Hepatocyte (in vitro differentiated cells): ENCODE results near the gene RAB3GAP2. TPM values are rescaled to one million over a fixed set of nuclear protein-coding genes. Genes with fewer than 3 reads are reported as not detected.

Experiments
- DNase-seq: peaks from one replicate; pipeline ENCODE4 v3.0.0-alpha.2; 2016; ENCODE audit warnings: low spot score
- H2AFZ ChIP-seq: fragments of 200-600 bp; sonication (generic); 2 replicates; pipeline ENCODE4 v1.6.0; 2016; ENCODE audit warnings: antibody characterized with exemption, mild to moderate bottlenecking
- H3K27ac ChIP-seq: fragments of 200-600 bp; sonication (generic); 2 replicates; pipeline ENCODE4 v1.5.1; 2016; ENCODE audit warnings: mild to moderate bottlenecking
- H3K27me3 ChIP-seq: fragments of 200-600 bp; sonication (generic); 2 replicates; pipeline ENCODE4 v1.6.1; 2016
- H3K36me3 ChIP-seq: fragments of 200-600 bp; sonication (generic); replicated peaks from 2 replicates; pipeline ENCODE4 v1.5.1; 2016; ENCODE audit warnings: low read depth; ENCODE audit not compliant: insufficient read depth
- H3K4me1 ChIP-seq: fragments of 200-600 bp; sonication (generic); 2 replicates; pipeline ENCODE4 v1.5.1; 2016; ENCODE audit warnings: mild to moderate bottlenecking, moderate library complexity; ENCODE audit not compliant: insufficient read depth
- H3K4me2 ChIP-seq: fragments of 200-600 bp; sonication (generic); 2 replicates; pipeline ENCODE4 v1.6.0; 2016
- H3K4me3 ChIP-seq: fragments of 200-600 bp; sonication (generic); 2 replicates; pipeline ENCODE4 v1.5.1; 2016; ENCODE audit warnings: mild to moderate bottlenecking
- H3K79me2 ChIP-seq: fragments of 200-600 bp; sonication (generic); 2 replicates; pipeline ENCODE4 v1.6.0; 2017; ENCODE audit warnings: mild to moderate bottlenecking
- H3K9me2 ChIP-seq: fragments of 200-600 bp; sonication (generic); replicated peaks from 2 replicates; pipeline ENCODE4 v1.6.0; 2017; ENCODE audit warnings: mild to moderate bottlenecking; ENCODE audit not compliant: insufficient read depth
- H3K9me3 ChIP-seq: fragments of 200-600 bp; sonication (generic); 2 replicates; pipeline ENCODE4 v1.5.1; 2016; ENCODE audit warnings: low read depth, mild to moderate bottlenecking
- H4K20me1 ChIP-seq: fragments of 200-600 bp; sonication (generic); 2 replicates; pipeline ENCODE4 v1.6.0; 2016; ENCODE audit warnings: mild to moderate bottlenecking; ENCODE audit not compliant: insufficient read depth, poor library complexity, severe bottlenecking
- CTCF ChIP-seq: fragments of 200-600 bp; sonication (generic); IDR thresholded peaks from 2 replicates; pipeline ENCODE4 v1.5.1; 2016; ENCODE audit warnings: antibody characterized with exemption, mild to moderate bottlenecking; ENCODE audit not compliant: poor library complexity
- EZH2 ChIP-seq: fragments of 200-600 bp; sonication (generic); IDR thresholded peaks from 2 replicates; pipeline ENCODE4 v1.6.1; 2016; ENCODE audit warnings: antibody characterized with exemption, mild to moderate bottlenecking, borderline replicate concordance
- EZH2phosphoT487 ChIP-seq: fragments of 200-600 bp; sonication (generic); IDR thresholded peaks from one replicate; pipeline ENCODE4 v1.6.1; 2018; ENCODE audit warnings: antibody characterized with exemption, mild to moderate bottlenecking, low read depth, moderate library complexity; ENCODE audit not compliant: unreplicated experiment, severe bottlenecking
- WGBS: methylation state at CpG from one replicate; pipeline ENCODE4 v1.1.6; 2016; ENCODE audit warnings: low lambda C conversion rate; ENCODE audit errors: missing lambda C conversion rate; 5-methylcytosine and 5-hydroxymethylcytosine counted together
- polyA plus RNA-seq: library from polyadenylated mRNA; unstranded; fragments of >200 nt; fragmentation: Nextera tagmentation; extraction: Ambion mirVana; gene quantifications from 2 replicates; pipeline ENCODE4 v1.2.1, GENCODE V29; 2016
- total RNA-seq: library from RNA; depleted of rRNA; stranded (reverse); fragments of >200 nt; gene quantifications from 2 replicates; pipeline ENCODE4 v1.2.3, GENCODE V29; 2014

The RAB3GAP2 gene
- total and polyA plus RNA-seq, 2 experiments from 2014 or later, result 13.7 to 31.6 TPM

DNA sequence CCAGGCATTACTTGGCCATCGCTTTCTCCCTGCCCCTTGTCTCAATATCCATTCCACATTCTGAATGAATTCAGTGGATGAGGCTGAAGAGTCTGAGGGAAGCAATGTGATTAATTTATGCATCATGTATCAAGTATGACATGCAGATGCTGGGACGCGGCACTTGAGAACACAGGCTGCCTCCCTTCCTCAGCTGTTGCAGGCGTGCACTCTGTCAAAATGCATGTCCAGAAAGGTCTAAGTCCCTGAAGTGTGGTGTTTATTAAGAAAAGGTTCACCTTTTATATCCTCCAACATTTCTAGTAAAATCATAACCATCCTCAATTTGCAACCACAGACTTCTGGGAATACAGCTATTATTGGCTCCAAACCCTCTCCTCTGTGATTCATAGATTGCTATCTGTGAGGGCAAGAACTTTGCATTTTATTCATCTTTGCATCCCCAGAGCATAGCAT is 22.6 kb upstream of the RAB3GAP2 start:
- Histone ChIP-seq H3K27ac (no peak overlapping the region), H3K36me3 (no peaks in the 10 kb centered on the region), H3K27me3 (peaks cover 2% of the 10 kb centered on the region), H2AFZ (no peak overlapping the region), H4K20me1 (no peaks in the 10 kb centered on the region), H3K9me3 (no peaks in the 10 kb centered on the region), H3K4me2 (no peak overlapping the region), H3K4me1 (no peaks in the 10 kb centered on the region), H3K9me2 (no peaks in the 10 kb centered on the region), H3K79me2 (no peaks in the 10 kb centered on the region), H3K4me3 (no peak overlapping the region)
- no peak for DNase-seq
- WGBS, result 93% methylated on average over 4 of the region's 4 CpGs
- TF ChIP-seq EZH2phosphoT487, result no peak
- TF ChIP-seq EZH2, result no peak
- no peak for TF ChIP-seq CTCF

DNA sequence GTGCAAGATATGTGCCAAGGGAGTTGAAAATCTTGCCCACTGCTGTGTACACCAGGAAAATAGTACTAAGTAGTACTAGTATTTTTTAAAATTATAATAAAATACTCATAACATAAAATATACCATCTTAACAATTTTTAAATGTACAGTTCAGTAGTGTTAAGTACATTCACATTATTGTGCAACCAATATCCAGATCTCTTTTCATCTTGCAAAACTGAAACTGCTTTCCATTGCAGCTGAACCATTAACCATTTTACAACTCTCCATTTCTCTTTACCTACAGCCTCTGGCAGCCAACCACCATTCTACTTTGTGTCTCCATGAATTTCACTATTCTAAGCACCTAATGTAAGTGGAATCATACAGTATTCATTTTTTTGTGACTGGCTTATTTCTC is 19.3 kb upstream of the RAB3GAP2 start:
- no peak overlapping the region for H3K27ac ChIP-seq
- TF ChIP-seq EZH2, result no peak
- no peaks in the 10 kb centered on the region for H3K36me3 ChIP-seq
- no peaks in the 10 kb centered on the region for H3K9me2 ChIP-seq
- H2AFZ ChIP-seq, result no peak overlapping the region
- H3K4me3 ChIP-seq, result no peak overlapping the region
- no peaks in the 10 kb centered on the region for H3K79me2 ChIP-seq
- H4K20me1 ChIP-seq, result no peaks in the 10 kb centered on the region
- no peak for DNase-seq
- H3K4me2 ChIP-seq, result no peak overlapping the region
- H3K4me1 ChIP-seq, result no peaks in the 10 kb centered on the region
- H3K9me3 ChIP-seq, result no peaks in the 10 kb centered on the region
- H3K27me3 ChIP-seq, result peaks cover 2% of the 10 kb centered on the region

GRCh38 chr1:220290140-220290761 is 18.0 kb upstream of the RAB3GAP2 start:
- no peaks in the 10 kb centered on the region for H4K20me1 ChIP-seq
- H3K4me1 ChIP-seq, result no peaks in the 10 kb centered on the region
- no peak overlapping the region for H3K4me2 ChIP-seq
- H3K4me3 ChIP-seq, result no peak overlapping the region
- TF ChIP-seq EZH2, result no peak
- no peak for TF ChIP-seq CTCF
- no peak for TF ChIP-seq EZH2phosphoT487
- no peaks in the 10 kb centered on the region for H3K36me3 ChIP-seq
- peaks cover 2% of the 10 kb centered on the region for H3K27me3 ChIP-seq
- H3K9me2 ChIP-seq, result no peaks in the 10 kb centered on the region
- H3K27ac ChIP-seq, result no peak overlapping the region
- H2AFZ ChIP-seq, result no peak overlapping the region
- no peak for DNase-seq
- no peaks in the 10 kb centered on the region for H3K79me2 ChIP-seq
- H3K9me3 ChIP-seq, result no peaks in the 10 kb centered on the region
- 37% methylated on average over 4 of the region's 4 CpGs for WGBS

DNA sequence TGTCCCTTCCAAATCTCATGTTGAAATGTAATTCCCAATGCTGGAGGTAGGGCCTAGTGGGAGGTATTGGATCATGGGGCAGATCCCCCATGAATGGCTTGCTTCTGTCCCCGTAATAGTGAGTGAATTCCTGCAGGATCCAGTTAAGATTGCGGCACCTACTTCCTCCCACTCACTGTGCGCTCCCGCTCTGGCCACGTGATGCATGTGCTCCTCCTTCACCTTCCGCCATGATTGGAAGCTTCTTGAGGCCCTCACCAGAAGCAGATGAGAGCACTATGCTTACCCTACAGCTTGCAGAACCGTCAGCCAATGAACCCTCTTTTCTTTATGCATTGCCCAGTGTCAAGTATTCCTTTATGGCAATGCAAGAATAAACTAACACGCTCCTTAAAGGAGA is 14.9 kb upstream of the RAB3GAP2 start:
- Histone ChIP-seq H3K4me3 (no peak overlapping the region), H3K4me1 (no peaks in the 10 kb centered on the region), H3K79me2 (no peaks in the 10 kb centered on the region), H2AFZ (no peak overlapping the region), H3K9me2 (no peaks in the 10 kb centered on the region), H3K4me2 (no peak overlapping the region), H3K27me3 (peaks cover 2% of the 10 kb centered on the region), H4K20me1 (no peaks in the 10 kb centered on the region), H3K36me3 (no peaks in the 10 kb centered on the region), H3K27ac (no peak overlapping the region), H3K9me3 (no peaks in the 10 kb centered on the region)
- 96% methylated on average over 8 of the region's 8 CpGs for WGBS
- TF ChIP-seq CTCF, result no peak
- TF ChIP-seq EZH2, result no peak
- no peak for TF ChIP-seq EZH2phosphoT487
- no peak for DNase-seq
